HepG2 (cell line): Measurements from ENCODE around the gene NOL4L. TPM values are rescaled to one million over a fixed set of nuclear protein-coding genes. Genes with fewer than 3 reads are reported as not detected.
A peak's percentile ranks its signal among the peaks of the same experiment; 100 is the strongest.

Source experiments
- ATAC-seq: fragments of 200-7000 bp; cut with Tn5 transposase; 3 replicates; pipeline ENCODE4 v1.9.1; 2020; ENCODE audit warnings: mild to moderate bottlenecking, moderate library complexity
- BruUV-seq: library from RNA; stranded (reverse); fragments of 400-500 nt; replicated peaks from 2 replicates; lab custom pipeline; 2021; lab: Mats Ljungman, UMichigan
- CTCF ChIA-PET: fragments of 300-600 bp; formaldehyde crosslinking; extraction: SDS; loops from one replicate; lab custom pipeline; 2021; ENCODE audit warnings: low total read pairs, inconsistent platforms, low intra/inter-chr PET ratio; lab: Yijun Ruan, JAX
- POLR2A ChIA-PET: fragments of 350-600 bp; sonication (Branson Sonifier 250); formaldehyde crosslinking; loops from one replicate; lab custom pipeline; 2020; ENCODE audit warnings: antibody characterized with exemption, inconsistent platforms; lab: Yijun Ruan, JAX
- DNase-seq: peaks from one replicate; pipeline ENCODE4 v3.0.0-alpha.2; 2015; ENCODE audit warnings: low spot score
- FAIRE-seq: peaks from 3 replicates; lab custom pipeline; 2011; peaks lifted over from hg19 to GRCh38; lab: Jason Lieb, UNC
- H2AFZ ChIP-seq: one replicate; pipeline ENCODE4 v1.6.1; 2011; ENCODE audit warnings: low read length, inconsistent platforms
- H3K27ac ChIP-seq: fragments of 300-600 bp; 3 replicates; pipeline ENCODE4 v1.8.0; 2011; ENCODE audit warnings: mixed run types, mild to moderate bottlenecking, mixed read lengths, low read length, inconsistent platforms; ENCODE audit not compliant: insufficient read depth; ENCODE audit errors: extremely low read length
- H3K27me3 ChIP-seq, 2 experiments: fragments of 200-600 bp in 1 of 2; 2 replicates in 1 of 2; 3 replicates in 1 of 2; pipeline versions ENCODE4 v1.6.0 to v1.8.0; 2011; ENCODE audit warnings: low read length in 2 of 2, mild to moderate bottlenecking in 2 of 2, moderate library complexity in 2 of 2, inconsistent platforms in 1 of 2; ENCODE audit not compliant: insufficient read depth in 2 of 2, control insufficient read depth in 1 of 2
- H3K36me3 ChIP-seq, 2 experiments: fragments of 200-600 bp in 1 of 2; replicated peaks in 1 of 2; 2 replicates in 1 of 2; 3 replicates in 1 of 2; pipeline versions ENCODE4 v1.5.1 to v1.8.0; 2011; ENCODE audit warnings: low read length in 2 of 2, inconsistent platforms in 1 of 2; ENCODE audit not compliant: insufficient read depth in 2 of 2, control insufficient read depth in 1 of 2
- H3K4me1 ChIP-seq: 2 replicates; pipeline ENCODE4 v1.5.1; 2012; ENCODE audit warnings: low read length, inconsistent platforms; ENCODE audit not compliant: insufficient read depth
- H3K4me2 ChIP-seq: 2 replicates; pipeline ENCODE4 v1.6.0; 2011; ENCODE audit warnings: low read depth, low read length, inconsistent platforms
- H3K4me3 ChIP-seq, 3 experiments: fragments of 200-600 bp in 1 of 3; sonication (generic), shearing (Covaris generic) in 1 of 3; replicated peaks in 1 of 3; 2 replicates each; pipeline ENCODE4 v1.5.1; 2011 to 2016; ENCODE audit warnings: low read length in 3 of 3, inconsistent platforms in 2 of 3, low read depth in 2 of 3, mild to moderate bottlenecking in 2 of 3, control low read depth in 1 of 3, mixed read lengths in 1 of 3; ENCODE audit not compliant: insufficient read depth in 1 of 3
- H3K79me2 ChIP-seq: one replicate; pipeline ENCODE4 v1.6.1; 2011; ENCODE audit warnings: low read length, inconsistent platforms; ENCODE audit not compliant: insufficient read depth
- H3K9ac ChIP-seq: 2 replicates; pipeline ENCODE4 v1.6.0; 2011; ENCODE audit warnings: mild to moderate bottlenecking, low read depth, low read length, inconsistent platforms; ENCODE audit not compliant: insufficient read depth
- H3K9me3 ChIP-seq: 2 replicates; pipeline ENCODE4 v1.5.1; 2012; ENCODE audit warnings: mild to moderate bottlenecking, low read length
- H4K20me1 ChIP-seq: 2 replicates; pipeline ENCODE4 v1.6.0; 2011; ENCODE audit warnings: inconsistent platforms, mild to moderate bottlenecking, low read length, moderate library complexity; ENCODE audit not compliant: insufficient read depth
- KDM5B ChIP-seq: sonication (generic); formaldehyde crosslinking; IDR thresholded peaks from 2 replicates; pipeline ENCODE4 v1.4.0; 2020; ENCODE audit warnings: missing genetic modification reagents, mild to moderate bottlenecking, borderline replicate concordance
- KLF16 ChIP-seq, 2 experiments: sonication (generic) in 1 of 2; formaldehyde crosslinking in 1 of 2; IDR thresholded peaks; 2 replicates each; pipeline versions ENCODE4 v1.6.1 to v1.8.0; 2016 to 2023; ENCODE audit warnings: missing genetic modification reagents in 2 of 2, missing compliant biosample characterization in 1 of 2
- SIX1 ChIP-seq: sonication (generic); formaldehyde crosslinking; IDR thresholded peaks from 2 replicates; pipeline ENCODE4 v1.4.0; 2020; ENCODE audit warnings: missing genetic modification reagents, borderline replicate concordance
- ZNF616 ChIP-seq: sonication (generic); formaldehyde crosslinking; IDR thresholded peaks from 2 replicates; pipeline ENCODE4 v1.5.0; 2020; ENCODE audit warnings: low read depth, mild to moderate bottlenecking, missing genetic modification reagents
- WGBS: methylation state at CpG from one replicate; pipeline ENCODE4 v1.1.6; 2017; ENCODE audit warnings: low lambda C conversion rate; 5-methylcytosine and 5-hydroxymethylcytosine counted together
- in situ Hi-C: cut with HindIII; loops from 2 replicates; pipeline ENCODE4 v1.10.0; 2017; ENCODE audit warnings: low pct_unique_long_range_greater_than_20kb; ENCODE audit not compliant: extremely low pct_ligation_motif_present
- intact Hi-C: fragments of 100-400 bp; cut with micrococcal nuclease; formaldehyde crosslinking; loops from one replicate; pipeline ENCODE4 v1.10.0; 2022; ENCODE audit not compliant: unreplicated experiment
- polyA plus RNA-seq, 8 experiments: library from polyadenylated mRNA; depleted of rRNA in 3 of 8; stranded (reverse) in 7 of 8; unstranded in 1 of 8; fragments of >200 nt; fragmentation: Illumina TruSeq in 4 of 8; extraction: Trizol in 4 of 8; gene quantifications; 2 replicates each; pipeline versions ENCODE4 v1.2.1 to v1.2.3, GENCODE V29; 2011 to 2016; ENCODE audit warnings: low read depth in 4 of 8, missing spikeins in 1 of 8, mixed read lengths in 1 of 8; ENCODE audit not compliant: insufficient read depth in 1 of 8
- total RNA-seq, 5 experiments: library from RNA; depleted of rRNA; stranded (reverse); fragments of >200 nt; fragmentation: Illumina TruSeq; extraction: Trizol; gene quantifications; 2 replicates each; pipeline ENCODE4 v1.2.3, GENCODE V29; 2016; ENCODE audit warnings: low read depth in 1 of 5

NOL4L gene
- total and polyA plus RNA-seq, 2 of the 13 experiments (the other 11 are each of a cell fraction or from before 2014, with no cell fraction given) = 16.6 to 35.4 TPM

DNA sequence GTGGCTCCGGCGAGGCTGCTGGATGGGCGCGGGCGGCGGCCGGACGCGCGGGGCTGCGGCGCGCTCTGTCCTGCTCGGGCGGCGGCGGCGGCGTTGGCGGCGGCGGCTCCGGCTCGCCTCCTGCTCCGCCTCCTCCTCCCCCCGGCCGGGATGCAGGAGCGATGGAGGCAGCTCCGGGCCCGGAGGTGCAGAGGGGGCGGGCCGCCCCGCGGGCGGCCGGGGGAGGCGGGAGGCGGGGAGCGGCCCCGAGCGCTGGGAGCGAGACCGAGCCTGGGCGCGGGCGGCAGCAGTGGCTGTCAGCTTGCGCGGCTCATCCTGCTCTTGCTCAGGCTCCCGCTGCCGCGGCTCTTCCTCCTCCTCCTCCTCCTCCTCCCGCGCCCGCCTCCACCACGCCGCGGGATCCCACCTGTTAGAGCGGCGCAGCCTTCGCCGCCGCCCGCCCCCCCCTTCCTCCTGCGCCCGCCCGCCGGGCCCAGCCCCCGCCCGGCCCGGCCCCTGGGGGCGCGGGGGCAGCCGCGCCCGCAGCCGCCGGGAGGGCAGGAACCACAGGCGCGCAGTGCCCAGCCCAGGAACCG lies at the start of gene NOL4L (continued):
- TF ChIP-seq KLF16 (CRISPR knock-in tag; IDR thresholded peaks at IDR 0.05) (no peak), ZNF616 (CRISPR knock-in tag) (0 out of 2 replicates have a peak, but pooled peaks have one; percentile 9)
- TF ChIP-seq, all 625 proteins: peak for 16

DNA sequence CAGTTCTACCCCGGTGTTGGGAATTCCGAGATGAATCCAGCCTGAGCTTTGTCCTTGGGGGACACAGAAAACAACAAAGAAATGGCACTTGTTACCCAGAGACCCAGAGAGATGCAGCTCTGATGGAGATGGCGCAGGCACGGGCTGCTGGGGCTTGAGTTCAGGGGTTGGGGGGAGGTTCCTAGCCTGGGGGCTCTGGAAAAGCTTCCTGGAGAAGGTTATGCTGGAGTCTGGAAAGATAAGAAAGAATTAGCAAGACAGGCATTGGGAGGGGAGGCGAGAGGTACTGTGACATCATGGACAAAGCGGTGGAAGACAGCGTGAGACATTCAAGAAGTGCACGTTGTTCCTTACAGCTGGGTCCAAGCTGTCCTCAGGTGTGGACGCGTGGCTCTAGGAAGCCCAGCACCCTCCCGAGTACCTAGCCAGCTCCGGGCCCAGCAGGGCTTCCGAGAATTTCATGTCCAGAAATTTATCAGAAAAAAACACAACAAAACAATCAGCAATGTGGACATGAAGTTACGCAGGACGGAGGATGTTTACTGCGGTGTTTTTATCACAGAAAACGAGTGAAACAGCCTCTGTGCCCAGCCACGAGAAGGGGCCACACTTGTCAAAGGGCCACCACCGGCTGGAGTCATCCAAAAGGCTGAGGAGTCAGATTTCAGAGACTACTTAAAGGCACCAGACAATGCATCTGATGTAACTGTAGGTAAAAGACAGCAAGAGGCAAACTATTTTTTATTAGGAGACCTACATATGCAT lies 49.1 kb upstream of the NOL4L start:
- Histone ChIP-seq H3K9ac (no peak overlapping the region), H2AFZ (no peak overlapping the region), H3K4me1 (peaks cover 23% of the 10 kb centered on the region), H3K9me3 (no peaks in the 10 kb centered on the region), H3K4me3 (no peak overlapping the region), H3K4me2 (no peak overlapping the region), H3K36me3 (no peaks in the 10 kb centered on the region), H4K20me1 (no peaks in the 10 kb centered on the region), H3K27ac (no peak overlapping the region), H3K27me3 (peaks cover 11 to 80% of the 10 kb centered on the region in 2 experiments), H3K79me2 (no peaks in the 10 kb centered on the region)
- TF ChIP-seq SIX1 (CRISPR knock-in tag) = no peak
- 0 out of 2 replicates have a peak, but pooled peaks have one; percentile 26 for TF ChIP-seq KDM5B
- CTCF ChIA-PET = no interaction called here
- intact Hi-C loops = no loop called here
- POLR2A ChIA-PET = interaction anchor here (1.2 to 1.3 kb wide), 2 partner anchors 90 to 112 kb away, joined by 3 to 4 read pairs; no protein-coding TSS in a partner anchor
- FAIRE-seq = no peak
- BruUV-seq = no TSS peak
- 44% methylated on average over 19 of the region's 19 CpGs for WGBS
- in situ Hi-C loops = no loop called here
- no peak for DNase-seq
- ATAC-seq = no peak
